Loucy (cell line): ENCODE measurements around the gene FOXR1.
A peak's percentile ranks its signal among the peaks of the same experiment; 100 is the strongest.

ENCODE experiments used
- H2AFZ ChIP-seq: fragments of 200-600 bp; sonication (generic); 2 replicates; pipeline ENCODE4 v1.6.0; 2016; ENCODE audit warnings: antibody characterized with exemption, mild to moderate bottlenecking, low read length, moderate library complexity
- H3F3A ChIP-seq: fragments of 200-600 bp; 2 replicates; pipeline ENCODE4 v1.6.0; 2016; ENCODE audit warnings: antibody characterized with exemption, low read depth, mild to moderate bottlenecking
- H3K27me3 ChIP-seq: fragments of 200-600 bp; sonication (generic); 2 replicates; pipeline ENCODE4 v1.6.1; 2014; ENCODE audit warnings: low read length, mild to moderate bottlenecking; ENCODE audit not compliant: insufficient read depth, poor library complexity, severe bottlenecking
- H3K36me3 ChIP-seq: fragments of 200-600 bp; sonication (generic); 2 replicates; pipeline ENCODE4 v1.6.1; 2016; ENCODE audit warnings: low read length; ENCODE audit not compliant: insufficient read depth
- H3K4me1 ChIP-seq: fragments of 200-600 bp; sonication (generic); 2 replicates; pipeline ENCODE4 v1.5.1; 2014; ENCODE audit warnings: low read length, mild to moderate bottlenecking; ENCODE audit not compliant: insufficient read depth, poor library complexity, severe bottlenecking
- H3K4me2 ChIP-seq: fragments of 200-600 bp; sonication (generic); 2 replicates; pipeline ENCODE4 v1.6.0; 2014; ENCODE audit warnings: antibody characterized with exemption, low read length, low read depth, mild to moderate bottlenecking; ENCODE audit not compliant: poor library complexity, severe bottlenecking
- H3K4me3 ChIP-seq: fragments of 200-600 bp; sonication (generic); 2 replicates; pipeline ENCODE4 v1.5.1; 2014; ENCODE audit warnings: low read length, mild to moderate bottlenecking, mixed read lengths; ENCODE audit not compliant: poor library complexity, severe bottlenecking
- H3K79me2 ChIP-seq: fragments of 200-600 bp; sonication (generic); 2 replicates; pipeline ENCODE4 v1.6.1; 2014; ENCODE audit warnings: low read length; ENCODE audit not compliant: insufficient read depth
- H3K9ac ChIP-seq: fragments of 200-600 bp; sonication (generic); 2 replicates; pipeline ENCODE4 v1.6.0; 2014; ENCODE audit warnings: mild to moderate bottlenecking, low read depth, low read length, moderate library complexity; ENCODE audit not compliant: poor library complexity, severe bottlenecking
- H3K9me2 ChIP-seq: fragments of 200-600 bp; sonication (generic); replicated peaks from 2 replicates; pipeline ENCODE4 v1.6.1; 2016; ENCODE audit warnings: low read depth, low read length, mixed read lengths
- H3K9me3 ChIP-seq: fragments of 200-600 bp; sonication (generic); 2 replicates; pipeline ENCODE4 v1.6.1; 2014; ENCODE audit warnings: mild to moderate bottlenecking, antibody characterized with exemption, low read length, low read depth; ENCODE audit not compliant: insufficient read depth
- H4K20me1 ChIP-seq: fragments of 200-600 bp; sonication (generic); 2 replicates; pipeline ENCODE4 v1.6.0; 2014; ENCODE audit warnings: antibody characterized with exemption, low read length, mild to moderate bottlenecking; ENCODE audit not compliant: insufficient read depth, poor library complexity, severe bottlenecking
- EZH2phosphoT487 ChIP-seq: fragments of 200-600 bp; IDR thresholded peaks from 2 replicates; pipeline ENCODE4 v1.6.1; 2018; ENCODE audit warnings: antibody characterized with exemption, mild to moderate bottlenecking, moderate library complexity, borderline replicate concordance
- TF ChIP-seq, protein P1 (sequence below): fragments of 200-600 bp; sonication (generic); conservative IDR thresholded peaks from 2 replicates; pipeline ENCODE4 v1.5.1; 2014; ENCODE audit warnings: mild to moderate bottlenecking, antibody characterized with exemption, low read length

The FOXR1 gene

DNA sequence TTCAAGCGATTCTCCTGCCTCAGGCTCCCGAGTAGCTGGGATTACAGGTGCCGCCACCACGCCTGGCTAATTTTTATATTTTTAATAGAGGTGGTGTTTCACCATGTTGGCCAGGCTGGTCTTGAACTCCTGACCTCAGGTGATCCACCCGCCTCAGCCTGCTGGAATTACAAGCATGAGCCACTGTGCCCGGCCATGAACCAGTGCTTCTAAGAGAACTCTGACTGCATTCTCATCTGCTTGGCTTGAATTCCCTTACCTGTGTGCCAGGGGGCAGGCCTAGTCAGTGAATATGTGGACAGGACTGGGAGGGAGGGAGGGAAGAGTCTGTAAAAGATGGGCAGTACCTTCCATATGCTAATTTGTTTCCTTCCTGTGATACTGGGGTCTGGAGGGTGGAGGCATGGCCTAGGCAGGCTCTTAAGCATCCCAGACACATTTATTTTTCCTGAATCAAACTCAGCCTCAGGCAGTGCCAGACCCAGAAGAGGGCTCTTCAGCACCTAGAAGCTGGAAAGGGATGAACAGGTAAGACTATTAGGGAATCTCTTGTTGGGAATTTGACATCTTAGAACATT is 40.0 kb downstream of the FOXR1 start:
- 0 out of 2 replicates have a peak, but pooled peaks cover 3% of the 10 kb centered on the region for H3F3A ChIP-seq
- peaks cover 6% of the 10 kb centered on the region for H3K4me1 ChIP-seq
- H3K9me3 ChIP-seq, result no peaks in the 10 kb centered on the region
- H3K36me3 ChIP-seq, result peaks cover 56% of the 10 kb centered on the region
- H3K4me2 ChIP-seq, result no peak overlapping the region
- no peaks in the 10 kb centered on the region for H3K27me3 ChIP-seq
- no peaks in the 10 kb centered on the region for H3K9me2 ChIP-seq
- H3K9ac ChIP-seq, result no peak overlapping the region
- H4K20me1 ChIP-seq, result peaks cover 23% of the 10 kb centered on the region
- TF ChIP-seq, protein P1, sequence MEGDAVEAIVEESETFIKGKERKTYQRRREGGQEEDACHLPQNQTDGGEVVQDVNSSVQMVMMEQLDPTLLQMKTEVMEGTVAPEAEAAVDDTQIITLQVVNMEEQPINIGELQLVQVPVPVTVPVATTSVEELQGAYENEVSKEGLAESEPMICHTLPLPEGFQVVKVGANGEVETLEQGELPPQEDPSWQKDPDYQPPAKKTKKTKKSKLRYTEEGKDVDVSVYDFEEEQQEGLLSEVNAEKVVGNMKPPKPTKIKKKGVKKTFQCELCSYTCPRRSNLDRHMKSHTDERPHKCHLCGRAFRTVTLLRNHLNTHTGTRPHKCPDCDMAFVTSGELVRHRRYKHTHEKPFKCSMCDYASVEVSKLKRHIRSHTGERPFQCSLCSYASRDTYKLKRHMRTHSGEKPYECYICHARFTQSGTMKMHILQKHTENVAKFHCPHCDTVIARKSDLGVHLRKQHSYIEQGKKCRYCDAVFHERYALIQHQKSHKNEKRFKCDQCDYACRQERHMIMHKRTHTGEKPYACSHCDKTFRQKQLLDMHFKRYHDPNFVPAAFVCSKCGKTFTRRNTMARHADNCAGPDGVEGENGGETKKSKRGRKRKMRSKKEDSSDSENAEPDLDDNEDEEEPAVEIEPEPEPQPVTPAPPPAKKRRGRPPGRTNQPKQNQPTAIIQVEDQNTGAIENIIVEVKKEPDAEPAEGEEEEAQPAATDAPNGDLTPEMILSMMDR, result no peak
- no peak for TF ChIP-seq EZH2phosphoT487
- H3K79me2 ChIP-seq, result peaks cover 29% of the 10 kb centered on the region
- no peak overlapping the region for H2AFZ ChIP-seq
- H3K4me3 ChIP-seq, result no peak overlapping the region

DNA sequence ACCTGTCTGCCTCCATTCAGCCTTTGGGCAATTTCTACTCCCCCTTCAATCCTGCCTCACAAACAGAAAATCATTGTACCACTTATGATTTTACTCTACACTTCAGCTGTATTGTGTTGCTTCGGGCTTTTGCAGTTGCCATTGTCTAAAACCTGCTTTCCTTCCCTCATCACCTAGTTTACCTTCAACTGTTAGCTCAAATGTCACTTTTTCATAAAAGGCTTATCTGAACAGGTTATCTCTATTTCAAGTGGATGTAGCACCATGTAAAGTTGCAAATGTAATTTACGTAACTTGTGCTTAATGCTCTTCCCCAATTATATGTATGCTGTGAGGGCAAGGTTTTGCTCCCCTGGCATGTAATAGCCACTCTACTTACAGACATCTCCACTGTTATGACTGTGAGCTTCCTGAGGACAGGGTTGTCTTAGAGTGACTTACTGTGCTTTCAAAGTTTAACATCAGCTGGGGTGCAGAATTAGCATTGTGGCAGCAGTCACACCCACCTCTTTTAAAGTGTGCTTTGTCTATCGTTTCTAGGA is 41.1 kb downstream of the FOXR1 start:
- H4K20me1 ChIP-seq, result peaks cover 35% of the 10 kb centered on the region
- H3K79me2 ChIP-seq, result peaks cover 41% of the 10 kb centered on the region
- no peak overlapping the region for H3K4me2 ChIP-seq
- H3K9me2 ChIP-seq, result no peaks in the 10 kb centered on the region
- 0 out of 2 replicates have a peak, but pooled peaks cover 3% of the 10 kb centered on the region for H3F3A ChIP-seq
- H3K27me3 ChIP-seq, result no peaks in the 10 kb centered on the region
- H3K4me3 ChIP-seq, result no peak overlapping the region
- H2AFZ ChIP-seq, result no peak overlapping the region
- peaks cover 14% of the 10 kb centered on the region for H3K4me1 ChIP-seq
- no peak for TF ChIP-seq EZH2phosphoT487
- TF ChIP-seq, protein P1, result no peak
- H3K9ac ChIP-seq, result no peak overlapping the region
- H3K9me3 ChIP-seq, result no peaks in the 10 kb centered on the region
- H3K36me3 ChIP-seq, result peaks cover 54% of the 10 kb centered on the region

GRCh38 chr11:119014209-119014924 is 42.8 kb downstream of the FOXR1 start:
- H3K4me3 ChIP-seq, result no peak overlapping the region

More at GRCh38 chr11:119014209-119014924, 42.8 kb downstream of the FOXR1 start:
- peaks cover 52% of the 10 kb centered on the region for H3K36me3 ChIP-seq
- H3F3A ChIP-seq, result 0 out of 2 replicates have a peak, but pooled peaks cover 3% of the 10 kb centered on the region
- H3K4me2 ChIP-seq, result peak overlapping the region; percentile 92
- H3K4me1 ChIP-seq, result peaks cover 14% of the 10 kb centered on the region
- no peak overlapping the region for H3K9ac ChIP-seq
- no peak for TF ChIP-seq EZH2phosphoT487
- TF ChIP-seq, protein P1, result no peak
- peaks cover 45% of the 10 kb centered on the region for H4K20me1 ChIP-seq
- H3K9me2 ChIP-seq, result no peaks in the 10 kb centered on the region
- no peaks in the 10 kb centered on the region for H3K9me3 ChIP-seq
- peaks cover 52% of the 10 kb centered on the region for H3K79me2 ChIP-seq
- no peaks in the 10 kb centered on the region for H3K27me3 ChIP-seq
- no peak overlapping the region for H2AFZ ChIP-seq
